HCT116 (cell line): ENCODE results near the gene SNRPD2.

Experiments
- CEBPB ChIP-seq: IDR thresholded peaks from 2 replicates; pipeline ENCODE4 v1.6.1; 2012; ENCODE audit warnings: low read depth
- CTCF ChIP-seq, 3 experiments: fragments of 200-600 bp in 1 of 3; sonication (generic) in 1 of 3; IDR thresholded peaks in 2 of 3; conservative IDR thresholded peaks in 1 of 3; 2 replicates each; pipeline ENCODE4 v1.5.1; 2012 to 2017; ENCODE audit warnings: low read depth in 2 of 3, low read length in 2 of 3, antibody characterized with exemption in 1 of 3, borderline replicate concordance in 1 of 3, control low read depth in 1 of 3, mild to moderate bottlenecking in 1 of 3, mixed read lengths in 1 of 3, mixed run types in 1 of 3, moderate library complexity in 1 of 3; ENCODE audit not compliant: insufficient read depth in 1 of 3
- FOSL1 ChIP-seq: IDR thresholded peaks from 2 replicates; pipeline ENCODE4 v1.6.1; 2012; ENCODE audit warnings: low read depth
- MAX ChIP-seq: IDR thresholded peaks from 2 replicates; pipeline ENCODE4 v1.6.1; 2012
- POLR2A ChIP-seq: IDR thresholded peaks from 2 replicates; pipeline ENCODE4 v1.7.0; 2011; ENCODE audit warnings: borderline replicate concordance; ENCODE audit not compliant: insufficient read depth, insufficient read length; ENCODE audit errors: extremely low read depth
- POLR2AphosphoS5 ChIP-seq: IDR thresholded peaks from 2 replicates; pipeline ENCODE4 v1.6.1; 2011; ENCODE audit warnings: mild to moderate bottlenecking, low read depth, low read length, moderate library complexity
- REST ChIP-seq: IDR thresholded peaks from 2 replicates; pipeline ENCODE4 v1.6.1; 2012; ENCODE audit warnings: low read depth
- SIN3A ChIP-seq: IDR thresholded peaks from 2 replicates; pipeline ENCODE4 v1.6.1; 2012; ENCODE audit warnings: low read depth

- TF ChIP-seq FOSL1 (no peak), SIN3A (no peak), CTCF (IDR thresholded peaks at IDR 0.05 in 2 of 3, conservative IDR thresholded peaks at IDR 0.05 in 1 of 3; ENCODE audit: borderline replicate concordance in 1 of 3, insufficient read depth in 1 of 3, low read depth in 2 of 3, low read length in 2 of 3) (peak; percentile 74 to 96 (median 93); a peak in 5 of 6 replicates), REST (no peak), POLR2AphosphoS5 (no peak), POLR2A (no peak), CEBPB (no peak), MAX (no peak)
Measured at GRCh38 chr19:45693106-45693788, 1.5 kb upstream of the SNRPD2 start.
